ENCODE data around the gene NDUFS4. TPM values are rescaled to one million over a fixed set of nuclear protein-coding genes. Genes with fewer than 3 reads are reported as not detected.

The NDUFS4 gene
- total RNA-seq, 1 experiment from 2014 or later, result 92.9 TPM

GRCh38 chr5:53667621-53668020 lies 107.2 kb downstream of the NDUFS4 start:
- peaks cover 37 to 48% (median 46%) of the 10 kb centered on the region in 3 experiments for H3K36me3 Mint-ChIP-seq (ENCODE audit: insufficient read depth in 1 of 3, low read depth in 3 of 3)

More at GRCh38 chr5:53667621-53668020, 107.2 kb downstream of the NDUFS4 start:
- H3K4me1 Mint-ChIP-seq, result peaks cover 19 to 25% of the 10 kb centered on the region in 2 experiments
- Histone ChIP-seq H4K20me1 (ENCODE audit: control insufficient read depth, insufficient read depth, insufficient read length) (no peaks in the 10 kb centered on the region), H2AFZ (ENCODE audit: low read length) (no peak overlapping the region), H2BK15ac (ENCODE audit: low read depth, low read length) (no peak overlapping the region), H3K79me2 (ENCODE audit: insufficient read depth, low read length) (no peaks in the 10 kb centered on the region), H3K27ac (ENCODE audit: insufficient read length, low read depth, low read length) (no peak overlapping the region), H3K23me2 (ENCODE audit: insufficient read length, low read depth, low read length, poor library complexity, severe bottlenecking) (no peaks in the 10 kb centered on the region), H3K9ac (ENCODE audit: extremely low read depth, insufficient read length, low read length) (no peak overlapping the region), H3K27me3 (ENCODE audit: insufficient read depth, low read length) (no peaks in the 10 kb centered on the region), H2BK5ac (ENCODE audit: insufficient read length, low read length) (no peak overlapping the region), H3K4ac (ENCODE audit: low read depth, low read length) (no peak overlapping the region), H2AK5ac (ENCODE audit: insufficient read length, low read length) (no peak overlapping the region), H3K56ac (ENCODE audit: insufficient read length, low read depth, low read length) (no peak overlapping the region), H2BK20ac (ENCODE audit: low read depth, low read length, poor library complexity, severe bottlenecking) (no peak overlapping the region), H3K4me1 (ENCODE audit: insufficient read depth, low read length) (no peaks in the 10 kb centered on the region), H4K8ac (replicated peaks; ENCODE audit: insufficient read length, low read depth, low read length) (no peak overlapping the region), H3K14ac (ENCODE audit: insufficient read depth, low read length) (no peak overlapping the region), H3K23ac (ENCODE audit: insufficient read length, low read depth, low read length) (no peak overlapping the region), H2BK120ac (ENCODE audit: low read depth, low read length, poor library complexity, severe bottlenecking) (no peak overlapping the region), H3K4me2 (ENCODE audit: insufficient read depth, insufficient read length, low read length) (no peak overlapping the region), H3K79me1 (ENCODE audit: insufficient read depth, low read depth, low read length, poor library complexity, severe bottlenecking) (no peaks in the 10 kb centered on the region), H2BK12ac (ENCODE audit: insufficient read length, low read depth, low read length) (no peak overlapping the region), H3K9me3 (ENCODE audit: control insufficient read depth, low read depth, low read length) (peaks cover 7% of the 10 kb centered on the region), H4K5ac (ENCODE audit: insufficient read length, low read depth, low read length) (no peak overlapping the region), H4K91ac (ENCODE audit: insufficient read length, low read depth, low read length) (no peak overlapping the region), H3T11ph (ENCODE audit: low read length) (no peak overlapping the region), H3K18ac (ENCODE audit: insufficient read length, low read depth, low read length) (no peak overlapping the region)
- no peak for TF ChIP-seq CTCF (conservative IDR thresholded peaks at IDR 0.05)
- no peak overlapping the region for H3K27ac Mint-ChIP-seq
- H3K4me3 Mint-ChIP-seq, result no peak overlapping the region
- WGBS (ENCODE audit: extremely low coverage, insufficient read length, low lambda C conversion rate), result no CpG with 5 or more reads among the region's 2 CpGs
- no peak for DNase-seq
- H3K27me3 Mint-ChIP-seq (ENCODE audit: low read depth), result no peaks in the 10 kb centered on the region; the same call in 1 of the 2 replicates
- H3K9me3 Mint-ChIP-seq, result peaks cover 30 to 35% of the 10 kb centered on the region in 2 experiments
